GM23338 (cell line): ENCODE results near the gene TNIP2. TPM values are rescaled to one million over a fixed set of nuclear protein-coding genes. Genes with fewer than 3 reads are reported as not detected.

Experiments used
- ATAC-seq: fragments of 200-7000 bp; cut with Tn5 transposase; 3 replicates; pipeline ENCODE4 v1.9.1; 2020
- DNase-seq: peaks from one replicate; pipeline ENCODE4 v3.0.0-alpha.2; 2015; ENCODE audit warnings: low spot score
- H2AFZ ChIP-seq: fragments of 200-600 bp; sonication (generic); 2 replicates; pipeline ENCODE4 v1.8.0; 2016; ENCODE audit warnings: antibody characterized with exemption, mild to moderate bottlenecking, moderate library complexity
- H3F3A ChIP-seq: fragments of 200-600 bp; sonication (generic); replicated peaks from 2 replicates; pipeline ENCODE4 v1.8.0; 2017; ENCODE audit warnings: antibody characterized with exemption, mixed run types, low read depth
- H3K27ac ChIP-seq: fragments of 200-600 bp; sonication (generic); 2 replicates; pipeline ENCODE4 v1.6.1; 2016; ENCODE audit warnings: low read depth
- H3K27me3 ChIP-seq: fragments of 200-600 bp; sonication (generic); 2 replicates; pipeline ENCODE4 v1.8.0; 2016; ENCODE audit warnings: mild to moderate bottlenecking, mixed run types, moderate library complexity; ENCODE audit not compliant: insufficient read depth
- H3K36me3 ChIP-seq: fragments of 200-600 bp; sonication (generic); 2 replicates; pipeline ENCODE4 v1.8.0; 2016; ENCODE audit warnings: mild to moderate bottlenecking; ENCODE audit not compliant: insufficient read depth
- H3K4me1 ChIP-seq: fragments of 200-600 bp; sonication (generic); 2 replicates; pipeline ENCODE4 v1.8.0; 2016; ENCODE audit warnings: mild to moderate bottlenecking, moderate library complexity; ENCODE audit not compliant: insufficient read depth
- H3K4me2 ChIP-seq: fragments of 200-600 bp; sonication (generic); 2 replicates; pipeline ENCODE4 v1.7.1; 2017; ENCODE audit warnings: mixed run types
- H3K4me3 ChIP-seq: fragments of 200-600 bp; sonication (generic); 2 replicates; pipeline ENCODE4 v1.6.1; 2016; ENCODE audit warnings: mixed run types
- H3K79me2 ChIP-seq: fragments of 200-600 bp; sonication (generic); replicated peaks from 2 replicates; pipeline ENCODE4 v1.8.0; 2017; ENCODE audit warnings: mild to moderate bottlenecking; ENCODE audit not compliant: insufficient read depth
- H3K9me2 ChIP-seq: fragments of 200-600 bp; sonication (generic); 2 replicates; pipeline ENCODE4 v1.8.0; 2017; ENCODE audit not compliant: insufficient read depth
- H4K20me1 ChIP-seq: fragments of 200-600 bp; sonication (generic); replicated peaks from 2 replicates; pipeline ENCODE4 v1.8.0; 2017; ENCODE audit warnings: mild to moderate bottlenecking; ENCODE audit not compliant: insufficient read depth
- H3K27ac Mint-ChIP-seq: 2 replicates; pipeline ENCODE4 v1.8.0; 2020; ENCODE audit warnings: inconsistent platforms, mild to moderate bottlenecking, moderate library complexity, mixed read lengths
- H3K27me3 Mint-ChIP-seq: 3 replicates; pipeline ENCODE4 v1.8.0; 2022; ENCODE audit warnings: low read depth, mild to moderate bottlenecking, moderate library complexity, mixed read lengths, inconsistent platforms; ENCODE audit not compliant: insufficient read depth, poor library complexity
- H3K36me3 Mint-ChIP-seq: 3 replicates; pipeline ENCODE4 v1.8.0; 2021; ENCODE audit warnings: low read depth, mild to moderate bottlenecking, inconsistent platforms, moderate library complexity, mixed read lengths
- H3K4me1 Mint-ChIP-seq: 3 replicates; pipeline ENCODE4 v1.8.0; 2020; ENCODE audit warnings: mild to moderate bottlenecking, inconsistent platforms, mixed read lengths
- H3K4me3 Mint-ChIP-seq: 3 replicates; pipeline ENCODE4 v1.8.0; 2021; ENCODE audit warnings: moderate library complexity, mild to moderate bottlenecking, inconsistent platforms, mixed read lengths
- H3K9me3 Mint-ChIP-seq: 3 replicates; pipeline ENCODE4 v1.8.0; 2020; ENCODE audit warnings: moderate library complexity, mild to moderate bottlenecking, inconsistent platforms, mixed read lengths
- CREB1 ChIP-seq: fragments of 250-450 bp; sonication (Bioruptor Pico); IDR thresholded peaks from 2 replicates; pipeline ENCODE4 v1.5.0; 2020; ENCODE audit warnings: low read depth, mild to moderate bottlenecking, moderate library complexity
- CTCF ChIP-seq, 2 experiments: fragments of 200-600 bp in 1 of 2; sonication (generic) in 1 of 2; conservative IDR thresholded peaks; 2 replicates each; pipeline versions ENCODE4 v1.5.1 to v1.6.1; 2016 to 2017; ENCODE audit warnings: antibody characterized with exemption in 2 of 2, low read depth in 2 of 2, mild to moderate bottlenecking in 2 of 2, moderate library complexity in 1 of 2
- ETS1 ChIP-seq: IDR thresholded peaks from 2 replicates; pipeline ENCODE4 v1.6.1; 2016; ENCODE audit warnings: antibody characterized with exemption
- EZH2 ChIP-seq: fragments of 200-600 bp; sonication (generic); IDR thresholded peaks from one replicate; pipeline ENCODE4 v1.8.0; 2017; ENCODE audit warnings: antibody characterized with exemption, mild to moderate bottlenecking, low read depth; ENCODE audit not compliant: unreplicated experiment
- EZH2phosphoT487 ChIP-seq: fragments of 200-600 bp; sonication (generic); IDR thresholded peaks from one replicate; pipeline ENCODE4 v1.8.1; 2018; ENCODE audit warnings: antibody characterized with exemption; ENCODE audit not compliant: unreplicated experiment
- JUNB ChIP-seq: IDR thresholded peaks from one replicate; pipeline ENCODE4 v1.6.1; 2016; ENCODE audit warnings: antibody characterized with exemption; ENCODE audit not compliant: unreplicated experiment
- NANOG ChIP-seq: IDR thresholded peaks from 2 replicates; pipeline ENCODE4 v1.6.1; 2016; ENCODE audit warnings: antibody characterized with exemption, borderline replicate concordance
- REST ChIP-seq: IDR thresholded peaks from one replicate; pipeline ENCODE4 v1.6.1; 2018; ENCODE audit warnings: antibody characterized with exemption; ENCODE audit not compliant: unreplicated experiment
- STAT1 ChIP-seq: IDR thresholded peaks from one replicate; pipeline ENCODE4 v1.6.1; 2016; ENCODE audit warnings: antibody characterized with exemption; ENCODE audit not compliant: unreplicated experiment
- ZNF114 ChIP-seq: fragments of 250-450 bp; sonication (Bioruptor Pico); IDR thresholded peaks from 2 replicates; pipeline ENCODE4 v1.5.0; 2020; ENCODE audit warnings: mild to moderate bottlenecking, moderate library complexity
- ZNF331 ChIP-seq: fragments of 250-450 bp; sonication (Bioruptor Pico); IDR thresholded peaks from 2 replicates; pipeline ENCODE4 v1.5.0; 2020; ENCODE audit warnings: low read depth, mild to moderate bottlenecking, moderate library complexity
- polyA plus RNA-seq: library from polyadenylated mRNA; unstranded; fragments of >200 nt; fragmentation: Nextera tagmentation; extraction: Ambion mirVana; gene quantifications from 2 replicates; pipeline ENCODE4 v1.2.1, GENCODE V29; 2016
- total RNA-seq: library from RNA; depleted of rRNA; stranded (reverse); fragments of >200 nt; shearing (Covaris generic); gene quantifications from 2 replicates; pipeline ENCODE4 v1.2.3, GENCODE V29; 2014

Gene TNIP2
- total and polyA plus RNA-seq, 2 experiments from 2014 or later = 34.8 to 61.4 TPM

GRCh38 chr4:2750719-2751605 lies 5.2 kb downstream of the TNIP2 start (continued):
- TF ChIP-seq ETS1 (no peak), NANOG (no peak), REST (no peak), EZH2 (no peak), JUNB (no peak)

GRCh38 chr4:2746891-2747695 lies 9.0 kb downstream of the TNIP2 start:
- no peak overlapping the region for H3K27ac ChIP-seq
- TF ChIP-seq CREB1 (CRISPR knock-in tag) (no peak), NANOG (no peak), ETS1 (no peak), ZNF331 (CRISPR knock-in tag) (no peak), REST (no peak), STAT1 (no peak), CTCF (conservative IDR thresholded peaks at IDR 0.05; ENCODE audit: low read depth in 2 of 2) (no peak), ZNF114 (CRISPR knock-in tag) (no peak), EZH2 (no peak), EZH2phosphoT487 (no peak)

More at GRCh38 chr4:2746891-2747695, 9.0 kb downstream of the TNIP2 start:
- Histone ChIP-seq H4K20me1 (peaks cover 4% of the 10 kb centered on the region), H3K79me2 (peaks cover 13% of the 10 kb centered on the region), H2AFZ (no peak overlapping the region), H3K4me3 (no peak overlapping the region), H3K4me2 (no peak overlapping the region), H3K36me3 (peaks cover 16% of the 10 kb centered on the region), H3K27me3 (no peaks in the 10 kb centered on the region), H3K4me1 (no peaks in the 10 kb centered on the region), H3F3A (no peaks in the 10 kb centered on the region), H3K9me2 (no peaks in the 10 kb centered on the region)
- Mint-ChIP-seq H3K27ac (no peak overlapping the region), H3K27me3 (peaks cover 4% of the 10 kb centered on the region), H3K9me3 (no peaks in the 10 kb centered on the region; the same call in 2 of the 3 replicates), H3K4me3 (no peak overlapping the region), H3K36me3 (peaks cover 48% of the 10 kb centered on the region), H3K4me1 (no peaks in the 10 kb centered on the region; the same call in 2 of the 3 replicates)
- ATAC-seq (no peak), DNase-seq (no peak)
